Spleen (tissue), 11 donors: ENCODE measurements around the gene HYAL2. TPM values are rescaled to one million over a fixed set of nuclear protein-coding genes. Genes with fewer than 3 reads are reported as not detected.

Experiments
- DNase-seq: peaks from one replicate; pipeline ENCODE4 v3.0.0-alpha.2; 2020
- H3K27ac ChIP-seq, 8 donors: fragments of 200-600 bp; sonication (generic) in 7 of 8; 1 replicate in 4 of 8; 2 replicates in 4 of 8; pipeline versions ENCODE4 v1.5.0 to v1.8.0; 2016 to 2021; ENCODE audit warnings: inconsistent platforms in 4 of 8, mild to moderate bottlenecking in 4 of 8, moderate library complexity in 1 of 8
- H3K27me3 ChIP-seq, 7 donors: fragments of 200-600 bp; sonication (generic) in 6 of 7; replicated peaks in 1 of 7; 1 replicate in 4 of 7; 2 replicates in 3 of 7; pipeline versions ENCODE4 v1.5.0 to v1.8.0; 2016 to 2021; ENCODE audit warnings: inconsistent platforms in 3 of 7, mild to moderate bottlenecking in 1 of 7
- H3K36me3 ChIP-seq, 6 donors: fragments of 200-600 bp; sonication (generic) in 5 of 6; 1 replicate in 4 of 6; 2 replicates in 2 of 6; pipeline versions ENCODE4 v1.5.0 to v1.8.0; 2016 to 2021; ENCODE audit warnings: inconsistent platforms in 2 of 6
- H3K4me1 ChIP-seq, 6 donors: fragments of 200-600 bp; sonication (generic) in 5 of 6; 1 replicate in 3 of 6; 2 replicates in 3 of 6; pipeline versions ENCODE4 v1.5.0 to v1.8.0; 2016 to 2021; ENCODE audit warnings: inconsistent platforms in 3 of 6
- H3K4me3 ChIP-seq, 8 donors: fragments of 200-600 bp; sonication (generic) in 7 of 8; 1 replicate in 4 of 8; 2 replicates in 4 of 8; pipeline versions ENCODE4 v1.5.0 to v1.8.0; 2016 to 2021; ENCODE audit warnings: inconsistent platforms in 4 of 8, mild to moderate bottlenecking in 4 of 8, moderate library complexity in 2 of 8
- H3K9me3 ChIP-seq, 8 donors: fragments of 200-600 bp; sonication (generic) in 7 of 8; 1 replicate in 4 of 8; 2 replicates in 4 of 8; pipeline versions ENCODE4 v1.5.0 to v1.8.0; 2016 to 2021; ENCODE audit warnings: inconsistent platforms in 4 of 8
- POLR2A ChIP-seq, 3 donors: fragments of 450-650 bp; IDR thresholded peaks; one replicate each; pipeline ENCODE4 v1.5.1; 2017; ENCODE audit warnings: antibody characterized with exemption in 3 of 3, mild to moderate bottlenecking in 1 of 3
- POLR2AphosphoS5 ChIP-seq, 3 donors: sonication (generic); formaldehyde crosslinking; IDR thresholded peaks; one replicate each; pipeline ENCODE4 v1.5.1; 2017; ENCODE audit warnings: antibody characterized with exemption in 3 of 3
- WGBS, 5 donors: extraction: QIAGEN DNeasy Blood & Tissue Kit in 3 of 5; methylation state at CpG; one replicate each; pipeline versions ENCODE4 v1.1.5 to v1.1.7; 2013 to 2018; 5-methylcytosine and 5-hydroxymethylcytosine counted together
- intact Hi-C: fragments of 100-400 bp; cut with DNase I; formaldehyde crosslinking; loops from one replicate; pipeline ENCODE4 v1.15.0; 2023; ENCODE audit warnings: low total_unique reads
- polyA plus RNA-seq, 3 donors: library from polyadenylated mRNA; stranded (reverse); fragments of 200-250 nt; gene quantifications; one replicate each; pipeline ENCODE4 v1.2.1, GENCODE V29; 2013
- total RNA-seq, 7 donors: library from RNA; depleted of rRNA in 3 of 7; stranded (reverse); fragments of >200 nt in 3 of 7; fragmentation: NEBNext Ultra II Directional in 4 of 7; extraction: Animal tissue kit (Norgen Biotek cat#: 25700) in 4 of 7; gene quantifications; one replicate each; pipeline versions ENCODE4 v1.1.0 to v1.2.1, GENCODE V29; 2016 to 2021
- TF ChIP-seq, protein P1 (sequence below), 11 experiments: fragments of 200-600 bp in 7 of 11; fragments of 450-650 bp in 4 of 11; sonication (generic) in 4 of 11; IDR thresholded peaks in 8 of 11; conservative IDR thresholded peaks in 3 of 11; 1 replicate in 7 of 11; 2 replicates in 4 of 11; pipeline versions ENCODE4 v1.4.0 to v1.8.0; 2016 to 2021; ENCODE audit warnings: antibody characterized with exemption in 11 of 11, inconsistent platforms in 4 of 11, mild to moderate bottlenecking in 1 of 11
- donor health status: healthy with polysubstance abuse.
- donor health status: DM: no; HTN: no; CAD: no; lungs with moderate emphysema.
- donor health status: DM: no; HTN: no; CAD: no.
- donor health status: Bipolar disorder and iron deficiency.
- donor health status: healthy.
- donor health status: DM: no; HTN: no; CAD: no.
- donor health status: DM: yes; HTN: yes; CAD: no.

HYAL2 gene
- total and polyA plus RNA-seq, 10 donors = 108 to 746 (median 322) TPM

DNA sequence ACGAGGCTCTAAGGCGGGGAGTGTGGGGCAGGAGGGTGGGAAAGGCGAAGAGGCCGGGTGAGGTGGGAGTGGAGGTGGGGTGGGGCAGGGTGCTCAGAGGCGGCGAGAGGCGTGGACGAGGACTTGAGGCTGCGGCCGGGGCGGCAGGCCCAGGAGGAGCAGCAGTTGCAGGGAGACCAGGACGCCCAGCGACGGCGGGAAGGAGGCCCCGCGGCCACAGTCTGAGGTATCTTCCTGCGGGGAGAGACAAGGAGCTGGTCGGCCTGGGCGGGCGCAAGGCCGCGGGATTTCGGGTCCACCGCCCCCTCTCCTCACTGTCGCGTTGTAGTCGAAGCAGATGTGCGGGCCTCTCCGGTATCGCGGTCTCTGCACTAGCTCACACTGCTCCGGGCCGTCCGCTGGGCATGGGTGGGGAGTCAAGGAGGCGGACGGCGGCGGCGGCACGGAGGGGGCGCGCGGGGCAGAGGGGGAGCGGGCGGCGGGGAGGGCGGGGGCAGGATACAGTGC is 42.1 kb upstream of the HYAL2 start:
- Histone ChIP-seq H3K27me3 (peaks cover 0 to under 1% (median 0%) of the 10 kb centered on the region in 7 donors), H3K9me3 (no peaks in the 10 kb centered on the region), H3K27ac (peak overlapping the region in 6 of 8 donors; percentile 72 to 87 (median 79)), H3K4me3 (peak overlapping the region; percentile 39 to 81 (median 58)), H3K4me1 (peaks cover 0 to 44% (median 24%) of the 10 kb centered on the region in 6 donors), H3K36me3 (no peaks in the 10 kb centered on the region)
- 13 to 43% (median 17%) methylated on average over 14 to 48 of the region's 48 CpGs for WGBS, 5 donors
- peak; percentile 90 for DNase-seq
- intact Hi-C loops = no loop called here
- TF ChIP-seq, protein P1, sequence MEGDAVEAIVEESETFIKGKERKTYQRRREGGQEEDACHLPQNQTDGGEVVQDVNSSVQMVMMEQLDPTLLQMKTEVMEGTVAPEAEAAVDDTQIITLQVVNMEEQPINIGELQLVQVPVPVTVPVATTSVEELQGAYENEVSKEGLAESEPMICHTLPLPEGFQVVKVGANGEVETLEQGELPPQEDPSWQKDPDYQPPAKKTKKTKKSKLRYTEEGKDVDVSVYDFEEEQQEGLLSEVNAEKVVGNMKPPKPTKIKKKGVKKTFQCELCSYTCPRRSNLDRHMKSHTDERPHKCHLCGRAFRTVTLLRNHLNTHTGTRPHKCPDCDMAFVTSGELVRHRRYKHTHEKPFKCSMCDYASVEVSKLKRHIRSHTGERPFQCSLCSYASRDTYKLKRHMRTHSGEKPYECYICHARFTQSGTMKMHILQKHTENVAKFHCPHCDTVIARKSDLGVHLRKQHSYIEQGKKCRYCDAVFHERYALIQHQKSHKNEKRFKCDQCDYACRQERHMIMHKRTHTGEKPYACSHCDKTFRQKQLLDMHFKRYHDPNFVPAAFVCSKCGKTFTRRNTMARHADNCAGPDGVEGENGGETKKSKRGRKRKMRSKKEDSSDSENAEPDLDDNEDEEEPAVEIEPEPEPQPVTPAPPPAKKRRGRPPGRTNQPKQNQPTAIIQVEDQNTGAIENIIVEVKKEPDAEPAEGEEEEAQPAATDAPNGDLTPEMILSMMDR (IDR thresholded peaks at IDR 0.05 in 8 of 11, conservative IDR thresholded peaks at IDR 0.05 in 3 of 11) = no peak
- TF ChIP-seq POLR2A (IDR thresholded peaks at IDR 0.05) = no peak
- TF ChIP-seq POLR2AphosphoS5 (IDR thresholded peaks at IDR 0.05) = no peak

DNA sequence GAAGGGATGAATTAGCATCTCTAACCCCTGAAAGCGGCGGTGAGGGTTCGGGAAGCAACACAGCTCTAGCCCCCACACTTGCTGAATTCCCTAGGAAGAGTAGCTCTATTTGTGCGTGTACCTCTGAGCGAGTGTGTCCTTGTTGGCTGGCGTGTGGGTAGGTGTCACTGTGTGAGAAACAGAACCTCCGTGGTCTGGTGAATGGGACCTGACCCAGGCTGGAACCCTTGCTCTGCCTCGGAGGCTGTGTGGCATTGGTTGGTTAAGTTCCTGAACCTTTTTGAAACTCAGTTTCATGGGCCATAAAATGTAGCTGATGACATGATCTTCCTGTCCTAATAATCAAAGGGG is 37.2 kb upstream of the HYAL2 start:
- H3K9me3 ChIP-seq = no peaks in the 10 kb centered on the region
- H3K27ac ChIP-seq = peak overlapping the region in 4 of 8 donors; percentile 90 to 93 (median 92)
- DNase-seq = no peak
- intact Hi-C loops = no loop called here
- H3K4me1 ChIP-seq = peaks cover 29 to 60% (median 52%) of the 10 kb centered on the region in 6 donors
- H3K4me3 ChIP-seq = peak overlapping the region in 5 of 8 donors; percentile 63 to 97 (median 83)
- H3K36me3 ChIP-seq = peaks cover 0 to 39% (median 18%) of the 10 kb centered on the region in 6 donors
- TF ChIP-seq POLR2AphosphoS5 (IDR thresholded peaks at IDR 0.05) = no peak
- TF ChIP-seq POLR2A (IDR thresholded peaks at IDR 0.05) = no peak
- TF ChIP-seq, protein P1 (IDR thresholded peaks at IDR 0.05 in 8 of 11, conservative IDR thresholded peaks at IDR 0.05 in 3 of 11) = no peak
- no peaks in the 10 kb centered on the region for H3K27me3 ChIP-seq
- 20 to 37% (median 27%) methylated on average over 7 to 8 of the region's 8 CpGs for WGBS, 5 donors

DNA sequence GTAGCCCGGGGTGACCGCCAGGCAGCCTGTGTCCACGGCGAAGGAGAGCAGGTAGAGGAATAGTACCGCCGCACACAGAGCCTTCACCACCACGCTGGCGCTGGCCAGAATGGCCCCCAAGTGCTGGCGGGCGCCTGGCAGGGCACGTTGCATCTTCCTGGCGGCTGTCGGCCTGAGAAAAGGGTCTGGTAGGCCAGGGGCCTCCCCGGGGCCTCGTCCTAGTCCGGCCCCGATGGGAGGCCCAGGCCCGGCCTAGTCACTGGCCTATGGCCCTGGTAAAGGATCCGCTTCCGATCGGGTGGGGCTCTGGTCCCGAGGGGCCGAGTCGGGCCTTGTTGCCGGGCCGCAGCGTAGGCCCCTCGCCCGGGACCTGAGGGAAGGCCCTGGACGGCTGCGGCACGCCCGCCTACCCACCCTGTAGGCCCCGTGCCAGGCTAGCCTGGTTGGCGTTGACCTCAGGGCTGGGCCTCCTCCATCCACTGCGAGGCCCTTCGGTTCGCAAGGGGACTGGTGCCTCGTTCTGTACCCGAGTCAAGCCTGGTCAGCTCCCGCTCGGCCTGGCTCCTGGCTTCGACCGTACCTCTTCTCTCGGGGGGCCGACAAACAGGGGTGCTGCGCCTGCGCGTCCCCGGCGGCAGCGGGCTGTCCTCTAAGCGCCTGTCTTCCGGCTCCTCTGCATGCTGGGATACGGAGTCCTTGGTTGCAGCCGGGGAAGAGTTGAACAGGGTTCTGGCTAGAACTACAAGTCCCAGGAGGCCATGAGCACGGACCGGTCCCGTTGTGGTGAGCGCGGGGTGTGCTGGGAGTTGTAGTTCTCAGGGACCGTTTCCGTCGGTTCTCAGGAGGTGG is 36.6 kb upstream of the HYAL2 start, which contains the start of gene TMEM115:
Gene TMEM115, minus strand, starts transcription at position 611 of the 849 bp plus-strand sequence. Its CDS starts 458 bp downstream, at position 153.
- H3K36me3 ChIP-seq = peaks cover 0 to 45% (median 24%) of the 10 kb centered on the region in 6 donors
- peak; percentile 99 for DNase-seq
- intact Hi-C loops = no loop called here
- H3K4me3 ChIP-seq = peak within 1 kb of the TSS; percentile 61 to 97 (median 86)
- 1 to 4% (median 2%) methylated on average over 19 to 64 of the region's 64 CpGs for WGBS, 5 donors
- H3K4me1 ChIP-seq = peaks cover 29 to 60% (median 48%) of the 10 kb centered on the region in 6 donors
- no peaks in the 10 kb centered on the region for H3K27me3 ChIP-seq
- no peaks in the 10 kb centered on the region for H3K9me3 ChIP-seq
- peak within 1 kb of the TSS; percentile 70 to 93 (median 89) for H3K27ac ChIP-seq
- TF ChIP-seq POLR2A (IDR thresholded peaks at IDR 0.05) = peak in 2 of 3 donors; percentile 12 to 54
- TF ChIP-seq, protein P1 (IDR thresholded peaks at IDR 0.05 in 8 of 11, conservative IDR thresholded peaks at IDR 0.05 in 3 of 11) = peak in 1 of 11 experiments; percentile 23
- peak; percentile 91 to 95 (median 93) for TF ChIP-seq POLR2AphosphoS5 (IDR thresholded peaks at IDR 0.05)
